Measurements from ENCODE around the gene MORN1.

MORN1 gene

DNA sequence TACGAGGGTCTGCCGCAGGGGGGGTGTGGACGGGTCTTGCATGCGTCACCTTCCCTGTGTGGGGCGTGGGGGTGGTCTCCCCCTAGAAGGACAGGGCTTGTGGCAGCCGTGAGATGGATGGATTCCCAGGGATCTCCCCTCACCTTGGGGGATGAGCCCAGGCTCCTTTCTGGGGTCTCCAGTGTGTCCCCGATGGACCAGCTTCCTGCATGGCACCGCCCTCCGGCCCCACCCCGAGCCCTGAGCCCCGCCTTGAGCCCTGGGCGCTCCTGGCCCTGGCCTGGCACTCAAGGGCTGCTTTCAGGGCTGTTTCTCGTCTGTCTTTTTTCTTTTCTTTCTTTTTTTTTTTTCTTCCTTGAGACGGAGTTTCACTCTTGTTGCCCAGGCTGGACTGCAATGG is 103.7 kb downstream of the MORN1 start:
- no peak for DNase-seq

DNA sequence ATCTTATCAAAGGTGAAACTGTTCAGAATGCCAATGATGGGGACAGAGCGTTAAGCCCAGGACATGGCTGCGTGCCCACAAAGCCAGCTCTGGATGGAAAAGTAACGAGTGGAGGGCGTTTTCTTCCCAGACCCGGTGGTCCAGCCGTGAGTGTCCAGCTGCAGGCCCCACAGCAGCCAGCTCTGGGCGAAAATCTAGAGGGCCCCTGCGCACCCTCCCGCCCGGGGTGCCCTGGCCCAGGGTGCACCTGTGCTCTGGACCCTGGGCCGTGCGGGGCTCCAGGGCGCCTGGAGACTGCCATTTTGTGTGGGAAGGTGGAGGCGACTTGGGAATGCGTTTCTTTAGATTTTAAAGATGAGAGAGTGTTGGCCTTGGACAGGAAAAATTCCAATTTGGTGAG is 104.4 kb downstream of the MORN1 start:
- DNase-seq: no peak

DNA sequence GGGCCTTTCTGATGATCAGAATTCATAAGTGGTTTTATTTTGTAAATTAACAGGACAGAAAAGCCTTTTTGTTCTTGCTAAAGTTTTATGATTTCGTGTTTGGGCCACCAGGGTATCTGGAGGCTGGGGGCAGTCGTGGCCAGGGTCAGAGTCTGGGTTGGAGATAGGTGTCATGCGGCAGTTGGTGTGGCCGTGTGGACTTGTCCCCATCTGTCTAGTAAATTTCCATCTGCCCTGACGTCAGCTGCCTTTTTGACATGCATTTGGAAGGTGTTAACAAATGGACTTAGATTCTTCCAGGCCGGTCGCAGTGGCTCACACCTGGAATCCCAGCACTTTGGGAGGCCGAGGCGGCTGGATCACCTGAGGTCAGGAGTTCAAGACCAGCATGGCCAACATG is 106.4 kb downstream of the MORN1 start:
- DNase-seq: no peak

DNA sequence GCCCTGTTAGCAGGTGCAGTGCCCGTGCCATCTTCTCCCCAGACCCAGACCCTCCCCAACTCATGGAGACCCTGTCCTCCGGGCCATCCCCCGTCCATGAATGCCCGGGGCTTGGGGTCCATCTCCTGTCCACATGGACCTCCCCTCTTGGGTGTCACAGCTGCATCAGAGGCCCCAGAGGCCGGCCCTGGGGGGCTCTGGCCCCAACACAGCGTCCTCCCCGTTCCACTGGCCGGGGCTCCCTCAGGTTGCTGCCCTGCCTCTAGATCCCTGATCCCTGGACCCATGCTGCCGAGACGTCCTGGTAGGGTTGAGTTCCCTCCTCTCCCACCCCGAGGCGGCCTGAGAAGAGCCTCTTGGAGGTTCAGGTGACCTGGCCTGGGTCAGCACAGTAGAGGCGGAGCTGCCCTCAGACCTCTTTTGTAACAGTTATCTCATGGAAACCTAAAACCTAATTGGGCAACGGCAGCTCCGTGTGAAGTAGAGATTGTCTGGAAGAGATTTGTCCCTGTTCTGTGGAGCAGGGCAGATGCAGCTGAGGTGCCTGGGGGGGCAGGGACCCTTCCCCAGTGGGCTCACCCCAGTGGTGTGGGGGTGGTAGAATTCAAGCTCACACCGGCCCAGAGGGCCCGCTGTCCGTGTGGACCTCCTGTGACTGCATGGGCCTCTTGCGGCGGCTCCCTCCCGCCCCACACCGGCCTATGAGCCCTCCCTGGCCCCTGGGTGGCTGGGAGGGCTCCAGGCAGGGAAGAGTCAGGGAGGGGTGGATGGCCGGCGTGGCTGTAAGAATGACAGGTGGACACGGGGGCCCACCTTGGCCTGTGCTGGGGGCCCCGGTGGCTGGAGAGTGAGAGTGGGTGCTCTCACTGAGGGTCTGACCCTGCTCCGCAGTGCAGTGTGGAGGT is 107.1 kb downstream of the MORN1 start:
- DNase-seq: no peak

- no peak for DNase-seq
Measured at GRCh38 chr1:2283371-2283990, 107.9 kb downstream of the MORN1 start.

- no peak for DNase-seq
Measured at GRCh38 chr1:2282556-2283270, 108.6 kb downstream of the MORN1 start.

DNA sequence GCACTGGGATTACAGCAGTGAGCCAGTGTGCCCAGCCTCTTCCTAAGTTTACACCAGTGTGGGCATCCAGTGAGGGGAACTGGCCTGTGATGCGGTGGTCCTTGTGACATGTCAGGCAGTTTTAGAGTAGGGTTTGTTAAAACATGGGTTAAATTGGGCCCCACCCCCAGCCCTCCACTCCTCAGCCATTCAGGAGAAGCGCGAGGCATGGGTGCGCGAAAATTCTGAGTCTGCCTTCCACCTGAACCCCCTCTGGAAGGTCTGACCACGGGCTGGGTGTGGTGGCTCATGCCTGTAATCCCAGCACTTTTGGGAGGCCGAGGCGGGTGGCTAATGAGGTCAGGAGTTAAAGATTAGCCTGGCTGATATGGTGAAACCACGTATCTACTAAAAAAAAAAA is 111.5 kb downstream of the MORN1 start:
- no peak for DNase-seq

DNA sequence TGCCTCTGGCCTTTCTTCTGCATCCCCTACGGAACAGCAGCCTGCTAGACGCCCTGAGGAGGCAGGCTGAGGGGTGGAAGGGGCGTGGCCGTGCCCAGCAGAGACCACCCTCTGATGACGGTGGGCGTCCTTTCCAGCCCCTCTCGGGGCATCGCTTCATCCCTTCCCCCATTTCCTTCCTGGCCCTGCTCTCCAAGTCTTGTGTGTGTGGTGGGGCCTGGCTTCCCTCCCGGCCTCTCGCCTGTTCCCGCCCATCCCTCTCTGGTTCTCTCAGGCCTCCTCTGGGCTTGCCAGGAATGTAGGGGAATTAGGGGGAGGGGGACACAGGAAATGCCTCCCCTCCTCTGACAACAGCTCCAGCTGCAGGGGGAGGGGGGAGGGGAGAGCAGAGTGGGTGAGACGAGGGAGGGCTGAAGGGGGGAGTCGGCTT is 112.1 kb downstream of the MORN1 start:
- DNase-seq: no peak

- DNase-seq: no peak
Measured at GRCh38 chr1:2278591-2279209, 112.7 kb downstream of the MORN1 start.

DNA sequence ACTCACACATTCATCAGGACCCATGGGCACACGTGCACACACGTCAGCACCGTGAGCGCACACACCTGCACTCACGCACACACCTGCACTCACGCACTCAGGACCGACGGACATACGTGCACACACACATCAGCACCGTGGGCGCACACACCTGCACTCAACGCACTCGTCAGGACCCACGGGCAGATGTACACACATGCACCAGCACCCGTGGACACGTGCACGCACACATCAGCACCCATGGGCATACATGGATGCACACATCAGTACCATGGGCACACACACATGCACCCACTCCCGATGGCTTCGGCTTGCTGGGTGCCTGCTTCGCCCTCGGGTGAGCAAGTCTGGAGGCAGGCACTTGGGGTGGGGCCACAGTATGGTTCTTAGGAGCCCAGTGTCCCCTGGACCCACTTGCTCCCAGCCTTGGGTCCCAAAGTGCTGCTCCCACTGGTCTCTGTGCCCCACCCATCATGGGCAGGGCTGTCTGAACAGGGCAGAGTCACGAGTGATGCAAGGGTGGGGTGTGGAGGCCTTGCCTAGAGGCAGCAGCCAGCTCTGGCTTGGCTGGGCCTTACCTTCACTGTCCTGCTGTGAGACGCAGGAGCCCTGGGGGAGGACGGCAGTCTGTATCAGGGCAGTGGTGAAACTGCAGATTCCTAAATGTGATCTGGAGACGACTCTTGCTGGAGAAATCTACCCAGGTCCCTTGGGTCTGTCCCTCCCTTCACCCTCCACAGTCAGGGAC is 113.4 kb downstream of the MORN1 start:
- no peak for DNase-seq

DNA sequence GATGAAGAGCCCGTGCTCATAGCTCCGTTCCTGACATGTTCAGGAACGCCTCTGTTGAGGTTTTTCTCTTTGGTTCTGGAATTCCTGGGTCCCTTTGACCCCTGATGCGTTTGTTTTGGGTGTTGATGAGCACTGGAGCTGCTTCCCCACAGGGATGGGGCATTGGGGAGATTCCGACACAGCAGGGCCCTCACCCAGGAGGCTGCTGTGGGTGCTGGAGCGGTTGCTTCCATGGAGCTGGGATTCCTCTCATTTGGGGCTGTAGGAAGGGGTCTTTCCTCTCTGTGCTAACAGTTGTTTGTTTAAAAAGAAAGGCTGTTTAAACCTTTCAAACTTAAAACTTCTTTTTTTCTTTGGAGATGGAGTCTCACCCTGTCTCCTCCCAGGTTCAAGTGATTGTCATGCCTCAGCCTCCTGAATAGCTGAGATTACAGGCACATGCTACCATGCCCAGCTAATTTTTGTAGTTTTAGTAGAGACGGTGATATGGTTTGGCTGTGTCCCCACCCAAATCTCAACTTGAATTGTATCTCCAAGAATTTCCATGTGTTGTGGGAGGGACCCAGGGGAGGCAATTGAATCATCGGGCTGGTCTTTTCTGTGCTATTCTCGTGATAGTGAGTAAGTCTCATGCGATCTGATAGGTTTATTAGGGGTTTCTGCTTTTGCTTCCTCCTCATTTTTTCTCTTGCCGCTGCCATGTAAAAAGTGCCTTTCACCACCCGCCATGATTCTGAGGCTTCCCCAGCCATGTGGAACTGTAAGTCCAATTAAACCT is 114.4 kb downstream of the MORN1 start:
- no peak for DNase-seq

- DNase-seq: no peak
Measured at GRCh38 chr1:2275796-2276536, 115.4 kb downstream of the MORN1 start.

- DNase-seq: no peak
Measured at GRCh38 chr1:2274929-2275475, 116.4 kb downstream of the MORN1 start.

GRCh38 chr1:2274231-2274928 is 117.0 kb downstream of the MORN1 start:
- DNase-seq: no peak

GRCh38 chr1:2273401-2274090 is 117.8 kb downstream of the MORN1 start:
- no peak for DNase-seq

- no peak for DNase-seq
Measured at GRCh38 chr1:2272686-2273400, 118.5 kb downstream of the MORN1 start.

- DNase-seq: no peak
Measured at GRCh38 chr1:2271841-2272655, 119.3 kb downstream of the MORN1 start.
